ENCODE results near the gene PTPN9. TPM values are rescaled to one million over a fixed set of nuclear protein-coding genes. Genes with fewer than 3 reads are reported as not detected.

Gene PTPN9
- total RNA-seq, 2 donors from 2014 or later = 19.3 to 22.3 TPM

- H3K27me3 ChIP-seq (replicated peaks; ENCODE audit: insufficient read depth) = no peaks in the 10 kb centered on the region
- peak overlapping the region; percentile 23 to 66 for H3K27ac ChIP-seq
- WGBS = 63% methylated on average over 4 of the region's 4 CpGs
- peaks cover 0 to 5% of the 10 kb centered on the region in 2 donors for H3K36me3 ChIP-seq
- TF ChIP-seq, protein P1, sequence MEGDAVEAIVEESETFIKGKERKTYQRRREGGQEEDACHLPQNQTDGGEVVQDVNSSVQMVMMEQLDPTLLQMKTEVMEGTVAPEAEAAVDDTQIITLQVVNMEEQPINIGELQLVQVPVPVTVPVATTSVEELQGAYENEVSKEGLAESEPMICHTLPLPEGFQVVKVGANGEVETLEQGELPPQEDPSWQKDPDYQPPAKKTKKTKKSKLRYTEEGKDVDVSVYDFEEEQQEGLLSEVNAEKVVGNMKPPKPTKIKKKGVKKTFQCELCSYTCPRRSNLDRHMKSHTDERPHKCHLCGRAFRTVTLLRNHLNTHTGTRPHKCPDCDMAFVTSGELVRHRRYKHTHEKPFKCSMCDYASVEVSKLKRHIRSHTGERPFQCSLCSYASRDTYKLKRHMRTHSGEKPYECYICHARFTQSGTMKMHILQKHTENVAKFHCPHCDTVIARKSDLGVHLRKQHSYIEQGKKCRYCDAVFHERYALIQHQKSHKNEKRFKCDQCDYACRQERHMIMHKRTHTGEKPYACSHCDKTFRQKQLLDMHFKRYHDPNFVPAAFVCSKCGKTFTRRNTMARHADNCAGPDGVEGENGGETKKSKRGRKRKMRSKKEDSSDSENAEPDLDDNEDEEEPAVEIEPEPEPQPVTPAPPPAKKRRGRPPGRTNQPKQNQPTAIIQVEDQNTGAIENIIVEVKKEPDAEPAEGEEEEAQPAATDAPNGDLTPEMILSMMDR (IDR thresholded peaks at IDR 0.05) = no peak
- TF ChIP-seq POLR2A (IDR thresholded peaks at IDR 0.05) (no peak), POLR2AphosphoS5 (IDR thresholded peaks at IDR 0.05) (no peak)
- intact Hi-C loops (cut with DNase I) = loop anchor here (5.0 kb wide), 1 partner anchor 88 kb away; no protein-coding TSS in a partner anchor
- no peaks in the 10 kb centered on the region for H3K4me1 ChIP-seq (replicated peaks)
- H3K9me3 ChIP-seq = no peaks in the 10 kb centered on the region
- H3K4me3 ChIP-seq = no peak overlapping the region
- DNase-seq (ENCODE audit: low spot score) = no peak
These were observed 41.1 kb upstream of the PTPN9 start for GRCh38 chr15:75620058-75620820.

GRCh38 chr15:75616766-75617165 is 37.7 kb upstream of the PTPN9 start:
- H3K27me3 ChIP-seq (replicated peaks; ENCODE audit: insufficient read depth) = no peaks in the 10 kb centered on the region
- H3K9me3 ChIP-seq = no peaks in the 10 kb centered on the region
- TF ChIP-seq, protein P1 (IDR thresholded peaks at IDR 0.05) = no peak
- no peak for TF ChIP-seq POLR2A (IDR thresholded peaks at IDR 0.05)
- no peak for TF ChIP-seq POLR2AphosphoS5 (IDR thresholded peaks at IDR 0.05)
- H3K36me3 ChIP-seq = peaks cover 0 to 5% of the 10 kb centered on the region in 2 donors
- H3K27ac ChIP-seq = no peak overlapping the region
- no peak overlapping the region for H3K4me3 ChIP-seq
- no peaks in the 10 kb centered on the region for H3K4me1 ChIP-seq (replicated peaks)
- no peak for DNase-seq (ENCODE audit: low spot score)
- intact Hi-C loops (cut with DNase I) = no loop called here

GRCh38 chr15:75606711-75607699 is 27.9 kb upstream of the PTPN9 start:
- intact Hi-C loops (cut with DNase I) = no loop called here
- H3K27ac ChIP-seq = no peak overlapping the region
- H3K27me3 ChIP-seq (replicated peaks; ENCODE audit: insufficient read depth) = no peaks in the 10 kb centered on the region
- H3K36me3 ChIP-seq = peaks cover 8 to 19% of the 10 kb centered on the region in 2 donors
- 88% methylated on average over 6 of the region's 6 CpGs for WGBS
- H3K9me3 ChIP-seq = no peaks in the 10 kb centered on the region
- no peaks in the 10 kb centered on the region for H3K4me1 ChIP-seq (replicated peaks)
- no peak for DNase-seq (ENCODE audit: low spot score)
- no peak overlapping the region for H3K4me3 ChIP-seq
- TF ChIP-seq POLR2AphosphoS5 (IDR thresholded peaks at IDR 0.05) (no peak), POLR2A (IDR thresholded peaks at IDR 0.05) (no peak)
- TF ChIP-seq, protein P1 (IDR thresholded peaks at IDR 0.05) = no peak

DNA sequence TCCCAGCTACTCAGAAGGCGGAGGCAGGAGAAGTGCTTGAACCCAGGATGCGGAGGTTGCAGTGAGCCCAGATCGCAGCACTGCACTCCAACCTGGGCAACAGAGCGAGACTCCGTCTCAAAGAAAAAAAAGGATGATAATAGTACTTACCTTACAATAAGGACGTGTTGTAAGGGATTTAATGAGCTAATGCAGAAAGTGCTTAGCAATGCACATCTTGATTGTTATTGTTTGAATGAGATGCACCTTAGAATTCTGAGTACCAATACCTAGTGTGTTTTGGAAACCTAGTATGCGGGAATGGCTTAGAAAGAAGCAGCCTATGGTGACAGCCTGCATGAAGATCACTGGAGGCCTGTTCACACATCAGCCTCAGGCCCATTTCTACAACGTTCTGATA is 26.9 kb upstream of the PTPN9 start:
- Histone ChIP-seq H3K4me3 (no peak overlapping the region), H3K27ac (no peak overlapping the region), H3K36me3 (peaks cover 8 to 19% of the 10 kb centered on the region in 2 donors), H3K4me1 (replicated peaks) (no peaks in the 10 kb centered on the region), H3K9me3 (no peaks in the 10 kb centered on the region), H3K27me3 (replicated peaks; ENCODE audit: insufficient read depth) (no peaks in the 10 kb centered on the region)
- no peak for DNase-seq (ENCODE audit: low spot score)
- intact Hi-C loops (cut with DNase I) = no loop called here
- TF ChIP-seq, protein P1 (IDR thresholded peaks at IDR 0.05) = no peak
- TF ChIP-seq POLR2A (IDR thresholded peaks at IDR 0.05) = no peak
- no peak for TF ChIP-seq POLR2AphosphoS5 (IDR thresholded peaks at IDR 0.05)
- 92% methylated on average over 8 of the region's 8 CpGs for WGBS

Measured in prostate gland (tissue), 2 donors.